Loucy (cell line): ENCODE results near the gene PGR.

Experiments used
- H2AFZ ChIP-seq: fragments of 200-600 bp; sonication (generic); 2 replicates; pipeline ENCODE4 v1.6.0; 2016; ENCODE audit warnings: antibody characterized with exemption, mild to moderate bottlenecking, low read length, moderate library complexity
- H3F3A ChIP-seq: fragments of 200-600 bp; 2 replicates; pipeline ENCODE4 v1.6.0; 2016; ENCODE audit warnings: antibody characterized with exemption, low read depth, mild to moderate bottlenecking
- H3K27me3 ChIP-seq: fragments of 200-600 bp; sonication (generic); 2 replicates; pipeline ENCODE4 v1.6.1; 2014; ENCODE audit warnings: low read length, mild to moderate bottlenecking; ENCODE audit not compliant: insufficient read depth, poor library complexity, severe bottlenecking
- H3K36me3 ChIP-seq: fragments of 200-600 bp; sonication (generic); 2 replicates; pipeline ENCODE4 v1.6.1; 2016; ENCODE audit warnings: low read length; ENCODE audit not compliant: insufficient read depth
- H3K4me1 ChIP-seq: fragments of 200-600 bp; sonication (generic); 2 replicates; pipeline ENCODE4 v1.5.1; 2014; ENCODE audit warnings: low read length, mild to moderate bottlenecking; ENCODE audit not compliant: insufficient read depth, poor library complexity, severe bottlenecking
- H3K4me2 ChIP-seq: fragments of 200-600 bp; sonication (generic); 2 replicates; pipeline ENCODE4 v1.6.0; 2014; ENCODE audit warnings: antibody characterized with exemption, low read length, low read depth, mild to moderate bottlenecking; ENCODE audit not compliant: poor library complexity, severe bottlenecking
- H3K4me3 ChIP-seq: fragments of 200-600 bp; sonication (generic); 2 replicates; pipeline ENCODE4 v1.5.1; 2014; ENCODE audit warnings: low read length, mild to moderate bottlenecking, mixed read lengths; ENCODE audit not compliant: poor library complexity, severe bottlenecking
- H3K79me2 ChIP-seq: fragments of 200-600 bp; sonication (generic); 2 replicates; pipeline ENCODE4 v1.6.1; 2014; ENCODE audit warnings: low read length; ENCODE audit not compliant: insufficient read depth
- H3K9ac ChIP-seq: fragments of 200-600 bp; sonication (generic); 2 replicates; pipeline ENCODE4 v1.6.0; 2014; ENCODE audit warnings: mild to moderate bottlenecking, low read depth, low read length, moderate library complexity; ENCODE audit not compliant: poor library complexity, severe bottlenecking
- H3K9me2 ChIP-seq: fragments of 200-600 bp; sonication (generic); replicated peaks from 2 replicates; pipeline ENCODE4 v1.6.1; 2016; ENCODE audit warnings: low read depth, low read length, mixed read lengths
- H3K9me3 ChIP-seq: fragments of 200-600 bp; sonication (generic); 2 replicates; pipeline ENCODE4 v1.6.1; 2014; ENCODE audit warnings: mild to moderate bottlenecking, antibody characterized with exemption, low read length, low read depth; ENCODE audit not compliant: insufficient read depth
- H4K20me1 ChIP-seq: fragments of 200-600 bp; sonication (generic); 2 replicates; pipeline ENCODE4 v1.6.0; 2014; ENCODE audit warnings: antibody characterized with exemption, low read length, mild to moderate bottlenecking; ENCODE audit not compliant: insufficient read depth, poor library complexity, severe bottlenecking
- CTCF ChIP-seq: fragments of 200-600 bp; sonication (generic); conservative IDR thresholded peaks from 2 replicates; pipeline ENCODE4 v1.5.1; 2014; ENCODE audit warnings: mild to moderate bottlenecking, antibody characterized with exemption, low read length
- EZH2phosphoT487 ChIP-seq: fragments of 200-600 bp; IDR thresholded peaks from 2 replicates; pipeline ENCODE4 v1.6.1; 2018; ENCODE audit warnings: antibody characterized with exemption, mild to moderate bottlenecking, moderate library complexity, borderline replicate concordance

Gene PGR

GRCh38 chr11:101011881-101012280 is 117.7 kb downstream of the PGR start:
- Histone ChIP-seq H4K20me1 (no peaks in the 10 kb centered on the region), H3F3A (no peaks in the 10 kb centered on the region), H3K9ac (no peak overlapping the region), H3K79me2 (no peaks in the 10 kb centered on the region), H3K4me1 (no peaks in the 10 kb centered on the region), H3K9me3 (no peaks in the 10 kb centered on the region), H3K27me3 (no peaks in the 10 kb centered on the region), H3K4me3 (no peak overlapping the region), H3K9me2 (no peaks in the 10 kb centered on the region), H2AFZ (no peak overlapping the region), H3K36me3 (no peaks in the 10 kb centered on the region), H3K4me2 (no peak overlapping the region)
- TF ChIP-seq EZH2phosphoT487: no peak
- no peak for TF ChIP-seq CTCF

DNA sequence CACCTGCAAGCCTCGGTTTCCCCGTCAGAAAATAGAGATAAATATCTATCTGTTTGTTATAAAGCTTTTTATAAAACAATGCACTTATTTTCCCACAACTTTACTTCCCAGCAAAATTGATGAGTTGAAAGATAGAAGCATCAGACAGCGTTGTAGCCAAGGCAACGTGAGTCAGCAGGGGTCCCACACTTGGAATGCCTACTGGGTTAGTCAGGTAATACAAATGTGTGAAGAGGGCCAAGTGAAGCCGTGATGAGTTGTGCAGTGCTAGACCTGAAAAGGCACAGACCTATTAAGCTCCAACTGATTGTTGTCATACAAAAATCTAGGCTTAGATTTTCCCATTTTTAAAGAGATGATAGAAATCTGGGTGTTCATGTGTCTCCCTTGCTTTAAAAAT is 118.7 kb downstream of the PGR start:
- Histone ChIP-seq H3K9ac (no peak overlapping the region), H3K4me1 (no peaks in the 10 kb centered on the region), H3F3A (no peaks in the 10 kb centered on the region), H3K9me3 (no peaks in the 10 kb centered on the region), H2AFZ (no peak overlapping the region), H3K36me3 (no peaks in the 10 kb centered on the region), H3K4me2 (no peak overlapping the region), H3K27me3 (no peaks in the 10 kb centered on the region), H4K20me1 (no peaks in the 10 kb centered on the region), H3K9me2 (no peaks in the 10 kb centered on the region), H3K79me2 (no peaks in the 10 kb centered on the region), H3K4me3 (no peak overlapping the region)
- TF ChIP-seq EZH2phosphoT487 (no peak), CTCF (no peak)

GRCh38 chr11:101009690-101010055 is 119.9 kb downstream of the PGR start:
- Histone ChIP-seq H3K9me3 (no peaks in the 10 kb centered on the region), H3K9me2 (no peaks in the 10 kb centered on the region), H3K79me2 (no peaks in the 10 kb centered on the region), H3F3A (no peaks in the 10 kb centered on the region), H3K9ac (no peak overlapping the region), H3K4me1 (no peaks in the 10 kb centered on the region), H2AFZ (no peak overlapping the region), H3K36me3 (no peaks in the 10 kb centered on the region), H3K4me2 (no peak overlapping the region), H4K20me1 (no peaks in the 10 kb centered on the region), H3K27me3 (no peaks in the 10 kb centered on the region), H3K4me3 (no peak overlapping the region)
- TF ChIP-seq CTCF: no peak
- TF ChIP-seq EZH2phosphoT487: no peak
